Peyer's patch (tissue), 4 donors: Measurements from ENCODE around the gene SERINC2. TPM values are rescaled to one million over a fixed set of nuclear protein-coding genes. Genes with fewer than 3 reads are reported as not detected.
A peak's percentile ranks its signal among the peaks of the same experiment; 100 is the strongest.

ENCODE experiments used
- DNase-seq, 3 donors: peaks; one replicate each; pipeline ENCODE4 v3.0.0-alpha.2; 2017 to 2019
- H3K27ac ChIP-seq, 4 donors: fragments of 200-600 bp; sonication (generic); one replicate each; pipeline ENCODE4 v1.5.1; 2016 to 2019
- H3K27me3 ChIP-seq, 2 donors: fragments of 200-600 bp; sonication (generic); one replicate each; pipeline ENCODE4 v1.5.1; 2019
- H3K36me3 ChIP-seq, 3 donors: fragments of 200-600 bp; sonication (generic); one replicate each; pipeline ENCODE4 v1.5.1; 2016 to 2019
- H3K4me1 ChIP-seq, 4 donors: fragments of 200-600 bp; sonication (generic); one replicate each; pipeline ENCODE4 v1.5.1; 2016 to 2019
- H3K4me3 ChIP-seq, 4 donors: fragments of 200-600 bp; sonication (generic); 1 replicate in 3 of 4; 2 replicates in 1 of 4; pipeline ENCODE4 v1.5.1; 2016 to 2019; ENCODE audit warnings: mild to moderate bottlenecking in 1 of 4
- H3K9me3 ChIP-seq, 4 donors: fragments of 200-600 bp; sonication (generic); one replicate each; pipeline ENCODE4 v1.5.1; 2016 to 2019; ENCODE audit warnings: mild to moderate bottlenecking in 1 of 4
- CTCF ChIP-seq, 6 experiments: fragments of 450-650 bp in 4 of 6; fragments of 200-600 bp in 2 of 6; sonication (generic) in 1 of 6; IDR thresholded peaks; one replicate each; pipeline ENCODE4 v1.5.1; 2017 to 2019; ENCODE audit warnings: antibody characterized with exemption in 6 of 6, mild to moderate bottlenecking in 3 of 6, moderate library complexity in 1 of 6
- POLR2A ChIP-seq, 2 donors: fragments of 450-650 bp; IDR thresholded peaks; one replicate each; pipeline ENCODE4 v1.5.1; 2017; ENCODE audit warnings: antibody characterized with exemption in 2 of 2, mild to moderate bottlenecking in 2 of 2, moderate library complexity in 2 of 2
- total RNA-seq, 4 donors: library from RNA; depleted of rRNA; stranded (reverse); fragments of >200 nt; gene quantifications; one replicate each; pipeline ENCODE4 v1.1.0, GENCODE V29; 2016

The SERINC2 gene
- total RNA-seq, 4 donors from 2014 or later: 36.3 to 229 (median 210) TPM

- no peaks in the 10 kb centered on the region for H3K9me3 ChIP-seq
- TF ChIP-seq POLR2A (IDR thresholded peaks at IDR 0.05) (no peak), CTCF (IDR thresholded peaks at IDR 0.05) (no peak)
- H3K27me3 ChIP-seq: no peaks in the 10 kb centered on the region
- peaks cover 6 to 48% (median 12%) of the 10 kb centered on the region in 4 donors for H3K4me1 ChIP-seq
- H3K36me3 ChIP-seq: no peaks in the 10 kb centered on the region
- DNase-seq: no peak
- no peak overlapping the region for H3K4me3 ChIP-seq
- H3K27ac ChIP-seq: no peak overlapping the region
Observed at GRCh38 chr1:31370565-31370964, 42.4 kb upstream of the SERINC2 start.

DNA sequence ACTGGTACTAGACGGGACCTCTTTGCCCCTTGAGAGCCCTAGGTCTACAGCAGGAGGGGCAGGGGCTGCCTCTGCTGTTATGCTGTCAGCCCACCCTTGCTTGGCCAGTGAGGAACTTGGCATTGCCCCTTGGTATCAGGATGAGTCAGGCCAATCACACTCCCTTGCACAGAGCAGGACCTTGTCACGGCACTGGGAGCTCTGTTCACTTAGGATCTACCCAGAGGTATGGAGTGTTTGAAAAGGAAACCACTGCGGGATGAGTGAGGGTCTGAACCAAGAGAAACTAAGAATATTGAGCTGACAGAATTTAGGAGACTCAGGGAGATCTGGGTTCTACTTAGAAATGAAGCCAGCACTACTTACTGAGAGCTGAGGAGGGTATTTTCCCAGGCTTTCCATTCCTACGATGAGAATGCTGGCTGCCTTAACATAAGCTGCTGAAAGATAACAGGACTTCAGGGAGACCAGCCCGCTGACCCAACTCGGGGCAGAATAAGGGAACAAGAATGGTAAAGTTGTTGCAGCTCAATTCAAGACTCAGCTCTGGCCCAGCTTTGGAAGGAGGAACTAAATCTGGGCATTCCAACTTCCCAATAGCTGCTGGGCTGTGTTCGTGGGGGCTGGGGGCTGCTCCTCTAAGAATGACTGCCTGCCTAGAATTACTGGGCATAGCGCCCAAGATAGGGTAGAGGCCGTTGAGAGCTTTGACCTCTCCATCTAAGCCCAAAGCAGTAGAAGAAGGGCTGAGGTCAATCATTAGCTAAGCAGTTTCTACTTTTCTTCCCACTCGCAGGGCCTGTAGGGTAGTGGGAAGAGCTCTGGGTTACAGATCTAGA, 41.7 kb upstream of the SERINC2 start:
- no peak for DNase-seq
- H3K4me3 ChIP-seq: no peak overlapping the region
- peaks cover 6 to 48% (median 12%) of the 10 kb centered on the region in 4 donors for H3K4me1 ChIP-seq
- H3K27me3 ChIP-seq: no peaks in the 10 kb centered on the region
- peak overlapping the region in 2 of 4 donors; percentile 11 to 31 for H3K27ac ChIP-seq
- H3K9me3 ChIP-seq: no peaks in the 10 kb centered on the region
- no peaks in the 10 kb centered on the region for H3K36me3 ChIP-seq
- TF ChIP-seq POLR2A (IDR thresholded peaks at IDR 0.05): no peak
- no peak for TF ChIP-seq CTCF (IDR thresholded peaks at IDR 0.05)

DNA sequence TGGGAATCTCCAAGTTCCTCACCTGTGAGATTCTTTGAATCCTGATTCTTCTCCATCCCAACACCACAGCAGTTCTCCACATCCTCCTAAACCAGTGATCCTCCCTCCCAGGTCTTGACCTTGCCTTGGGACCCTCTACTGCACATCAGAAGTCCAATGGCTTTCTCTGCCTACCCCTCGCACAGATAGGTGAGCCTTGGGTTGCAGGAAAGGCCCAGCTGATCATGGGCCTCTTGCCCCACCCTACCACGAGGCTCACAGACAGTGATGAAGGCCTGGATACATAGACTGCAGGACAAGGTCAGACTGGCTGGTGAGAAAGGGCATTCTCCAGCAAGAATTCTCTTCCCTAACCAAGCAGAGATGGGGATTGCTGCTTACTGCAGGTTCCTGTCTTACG, 41.0 kb upstream of the SERINC2 start:
- Histone ChIP-seq H3K4me1 (peaks cover 6 to 48% (median 12%) of the 10 kb centered on the region in 4 donors), H3K27me3 (no peaks in the 10 kb centered on the region), H3K9me3 (no peaks in the 10 kb centered on the region), H3K27ac (peak overlapping the region in 2 of 4 donors; percentile 11 to 31), H3K4me3 (no peak overlapping the region), H3K36me3 (no peaks in the 10 kb centered on the region)
- DNase-seq: no peak
- no peak for TF ChIP-seq POLR2A (IDR thresholded peaks at IDR 0.05)
- TF ChIP-seq CTCF (IDR thresholded peaks at IDR 0.05): no peak

- DNase-seq: no peak
- peaks cover 6 to 48% (median 12%) of the 10 kb centered on the region in 4 donors for H3K4me1 ChIP-seq
Observed at GRCh38 chr1:31372751-31373055, 40.3 kb upstream of the SERINC2 start.

More at GRCh38 chr1:31372751-31373055, 40.3 kb upstream of the SERINC2 start:
- peak overlapping the region in 3 of 4 donors; percentile 30 to 49 (median 44) for H3K4me3 ChIP-seq
- H3K36me3 ChIP-seq: no peaks in the 10 kb centered on the region
- TF ChIP-seq POLR2A (IDR thresholded peaks at IDR 0.05) (no peak), CTCF (IDR thresholded peaks at IDR 0.05) (no peak)
- H3K9me3 ChIP-seq: no peaks in the 10 kb centered on the region
- peak overlapping the region in 3 of 4 donors; percentile 57 to 73 (median 72) for H3K27ac ChIP-seq
- H3K27me3 ChIP-seq: no peaks in the 10 kb centered on the region
